Activated CD8-positive, alpha-beta T cell treated with anti-CD3 and anti-CD28 coated beads, Interleukin-2, amount 10 ng/mL, durations not matched to agents 7 days and 5 days (primary cell): ENCODE measurements around the gene ODF4. TPM values are rescaled to one million over a fixed set of nuclear protein-coding genes. Genes with fewer than 3 reads are reported as not detected.
"Not testable (repeated sequence)": the region's sequence is repeated elsewhere in the genome, so short reads cannot be mapped to it uniquely, and the experiment has no call there.

Experiments
- ATAC-seq: fragments of 150-1000 bp; cut with Tn5 transposase; one replicate; pipeline ENCODE4 v1.10.0; 2021; ENCODE audit warnings: moderate library complexity
- CTCF ChIA-PET: fragments of 350-600 bp; sonication (Branson Sonifier 250); formaldehyde crosslinking; loops from one replicate; lab custom pipeline; 2021; ENCODE audit warnings: antibody characterized with exemption; lab: Charles Lee
- POLR2A ChIA-PET: fragments of 350-600 bp; sonication (Branson Sonifier 250); formaldehyde crosslinking; loops from one replicate; lab custom pipeline; 2021; ENCODE audit warnings: antibody characterized with exemption; lab: Charles Lee
- DNase-seq: peaks from one replicate; pipeline ENCODE4 v3.0.0-alpha.2; 2020
- H3K27ac Mint-ChIP-seq: one replicate; pipeline ENCODE4 v1.8.0; 2021; ENCODE audit warnings: mild to moderate bottlenecking, mixed read lengths
- H3K27me3 Mint-ChIP-seq: one replicate; pipeline ENCODE4 v1.8.0; 2021; ENCODE audit warnings: low read depth, mixed read lengths
- H3K36me3 Mint-ChIP-seq: one replicate; pipeline ENCODE4 v1.8.0; 2021; ENCODE audit warnings: low read depth, mixed read lengths
- H3K4me1 Mint-ChIP-seq: one replicate; pipeline ENCODE4 v1.8.0; 2021; ENCODE audit warnings: low read depth, mixed read lengths
- H3K4me3 Mint-ChIP-seq: one replicate; pipeline ENCODE4 v1.8.0; 2021; ENCODE audit warnings: mild to moderate bottlenecking, mixed read lengths
- H3K9me3 Mint-ChIP-seq: one replicate; pipeline ENCODE4 v1.8.0; 2022; ENCODE audit warnings: mixed read lengths; ENCODE audit not compliant: insufficient read depth
- total RNA-seq, 2 experiments: library from RNA; stranded (reverse); gene quantifications; one replicate each; pipeline ENCODE4 v1.2.3, GENCODE V29; 2021

The ODF4 gene
- total RNA-seq, 2 experiments from 2014 or later, result not detected

DNA sequence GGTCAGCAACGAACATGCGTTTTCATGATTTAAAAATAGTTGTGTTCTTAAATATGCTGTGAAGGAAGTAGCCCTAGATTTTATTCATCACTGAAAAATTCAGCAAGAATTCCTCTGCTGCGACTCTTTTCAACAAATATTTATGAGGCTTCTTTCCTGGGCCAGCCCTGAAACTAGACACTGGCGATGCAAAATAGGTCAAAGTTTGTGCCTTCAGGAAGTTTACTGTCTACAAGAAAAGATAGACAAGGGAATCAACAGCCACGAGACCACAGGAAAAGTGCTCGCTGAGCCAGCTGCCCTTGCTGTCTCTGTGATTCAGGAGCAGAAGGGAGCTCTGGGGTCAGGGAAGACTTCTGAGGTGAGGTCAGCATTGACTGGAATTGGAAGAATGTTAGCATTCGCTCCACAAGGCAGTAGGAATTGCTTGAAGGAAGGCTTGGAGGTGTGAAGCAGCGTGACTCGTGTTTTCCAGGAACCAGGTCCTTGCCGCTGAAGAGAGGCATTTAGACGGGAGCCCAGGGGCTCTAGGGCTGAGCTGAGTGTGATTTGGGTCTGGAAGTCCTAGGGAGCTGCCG, 45.2 kb downstream of the ODF4 start:
- ChIA-PET POLR2A (interaction anchor here (1.7 kb wide), 1 partner anchor 361 kb away, joined by 4 read pairs; no protein-coding TSS in a partner anchor), CTCF (no interaction called here)
- DNase-seq, result no peak
- Mint-ChIP-seq H3K36me3 (peaks cover 33% of the 10 kb centered on the region), H3K27me3 (no peaks in the 10 kb centered on the region), H3K9me3 (no peaks in the 10 kb centered on the region), H3K4me1 (peaks cover 52% of the 10 kb centered on the region), H3K4me3 (peak overlapping the region; percentile 99), H3K27ac (peak overlapping the region; percentile 96)
- ATAC-seq, result no peak

DNA sequence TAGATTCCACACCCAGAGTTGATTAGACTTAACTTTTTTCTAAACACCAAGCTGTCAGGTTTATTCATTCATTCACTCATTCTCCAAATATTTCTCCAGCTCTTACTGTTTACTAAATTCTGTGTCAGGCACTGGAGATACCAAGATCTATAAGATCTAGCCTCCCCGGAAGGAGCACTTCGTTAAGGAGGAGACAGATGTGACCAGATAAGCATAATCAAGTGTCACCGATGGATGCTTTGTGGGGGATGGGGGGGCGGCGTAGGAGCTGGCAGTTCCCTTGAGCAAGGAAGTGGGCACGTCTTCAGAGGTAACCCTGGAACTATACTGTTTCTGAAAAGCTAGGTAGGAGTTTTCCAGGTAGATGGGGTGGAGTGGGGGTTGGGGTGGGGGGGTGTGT, 47.2 kb downstream of the ODF4 start:
- CTCF ChIA-PET, result interaction anchor here (0.9 to 2.1 kb wide), 2 partner anchors 10 to 358 kb away, joined by 3 to 11 read pairs; partner anchors contain the start of gene KRABD2
- ATAC-seq (no peak), DNase-seq (no peak)
- Mint-ChIP-seq H3K27me3 (no peaks in the 10 kb centered on the region), H3K4me1 (peaks cover 35% of the 10 kb centered on the region), H3K36me3 (peaks cover 15% of the 10 kb centered on the region), H3K27ac (no peak overlapping the region), H3K9me3 (no peaks in the 10 kb centered on the region), H3K4me3 (no peak overlapping the region)
- POLR2A ChIA-PET, result no interaction called here

DNA sequence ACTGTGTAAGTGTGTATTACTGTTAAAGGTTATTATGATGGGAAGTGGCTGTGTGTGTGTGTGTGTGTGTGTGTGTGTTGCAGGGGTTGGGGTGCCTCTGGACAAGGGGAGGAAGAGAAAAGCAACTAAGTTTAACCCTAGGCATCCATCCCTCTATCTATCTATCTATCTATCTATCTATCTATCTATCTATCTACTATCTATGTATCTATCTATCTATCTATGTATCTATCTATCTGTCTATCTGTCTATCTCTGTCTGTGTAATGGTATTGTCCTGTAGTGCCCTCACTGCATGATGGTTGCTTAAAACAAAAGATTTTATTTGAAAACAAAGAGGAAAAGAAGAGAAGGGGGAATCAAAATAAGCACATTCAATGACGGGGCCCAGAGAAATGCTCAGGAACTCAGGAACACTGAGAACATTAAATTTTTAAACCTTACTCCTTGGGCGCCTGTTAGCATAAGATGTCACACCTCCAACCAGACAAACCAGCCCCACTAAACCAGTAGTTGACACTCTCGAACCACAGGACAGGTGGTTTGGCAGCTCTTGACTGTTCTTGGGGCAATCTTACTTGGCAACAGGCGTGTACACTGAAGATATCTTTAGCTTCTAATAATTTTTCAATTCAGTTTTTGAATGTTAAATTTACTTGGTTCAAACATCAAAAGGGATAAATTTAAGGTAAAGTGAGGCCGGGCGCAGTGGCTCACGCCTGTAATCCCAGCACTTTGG, 48.4 kb downstream of the ODF4 start:
- Mint-ChIP-seq H3K4me3 (no peak overlapping the region), H3K36me3 (peaks cover 3% of the 10 kb centered on the region), H3K9me3 (no peaks in the 10 kb centered on the region), H3K4me1 (peaks cover 29% of the 10 kb centered on the region), H3K27ac (no peak overlapping the region), H3K27me3 (no peaks in the 10 kb centered on the region)
- DNase-seq, result peak; percentile 27
- ChIA-PET CTCF (interaction anchor here (0.6 to 0.7 kb wide), 2 partner anchors 11 to 22 kb away, joined by 3 to 4 read pairs; no protein-coding TSS in a partner anchor), POLR2A (no interaction called here)
- ATAC-seq, result no peak

- CTCF ChIA-PET, result interaction anchor here (3.3 kb wide), 2 partner anchors 8 to 15 kb away, joined by 12 to 21 read pairs; partner anchors contain the start of gene KRABD2
- Mint-ChIP-seq H3K9me3 (no peaks in the 10 kb centered on the region), H3K27ac (no peak overlapping the region), H3K27me3 (peaks cover 13% of the 10 kb centered on the region), H3K36me3 (peaks cover under 1% of the 10 kb centered on the region), H3K4me3 (no peak overlapping the region), H3K4me1 (peaks cover 32% of the 10 kb centered on the region)
- no peak for DNase-seq
- POLR2A ChIA-PET, result interaction anchor here (1.2 to 1.6 kb wide), 2 partner anchors 8 to 218 kb away, joined by 4 to 5 read pairs; no protein-coding TSS in a partner anchor
- ATAC-seq, result no peak
These were observed 52.1 kb downstream of the ODF4 start for GRCh38 chr17:8391711-8392110.

- no peak for ATAC-seq
- Mint-ChIP-seq H3K9me3 (no peaks in the 10 kb centered on the region), H3K4me1 (peaks cover 29% of the 10 kb centered on the region), H3K27me3 (peaks cover 15% of the 10 kb centered on the region), H3K36me3 (no peaks in the 10 kb centered on the region), H3K27ac (no peak overlapping the region), H3K4me3 (no peak overlapping the region)
- CTCF ChIA-PET, result interaction anchor here (3.3 kb wide), 2 partner anchors 9 to 15 kb away, joined by 12 to 21 read pairs; partner anchors contain the start of gene KRABD2
- DNase-seq, result no peak
- POLR2A ChIA-PET, result interaction anchor here (1.2 to 1.6 kb wide), 2 partner anchors 9 to 219 kb away, joined by 4 to 5 read pairs; no protein-coding TSS in a partner anchor
These were observed 52.6 kb downstream of the ODF4 start for GRCh38 chr17:8392274-8392673.

DNA sequence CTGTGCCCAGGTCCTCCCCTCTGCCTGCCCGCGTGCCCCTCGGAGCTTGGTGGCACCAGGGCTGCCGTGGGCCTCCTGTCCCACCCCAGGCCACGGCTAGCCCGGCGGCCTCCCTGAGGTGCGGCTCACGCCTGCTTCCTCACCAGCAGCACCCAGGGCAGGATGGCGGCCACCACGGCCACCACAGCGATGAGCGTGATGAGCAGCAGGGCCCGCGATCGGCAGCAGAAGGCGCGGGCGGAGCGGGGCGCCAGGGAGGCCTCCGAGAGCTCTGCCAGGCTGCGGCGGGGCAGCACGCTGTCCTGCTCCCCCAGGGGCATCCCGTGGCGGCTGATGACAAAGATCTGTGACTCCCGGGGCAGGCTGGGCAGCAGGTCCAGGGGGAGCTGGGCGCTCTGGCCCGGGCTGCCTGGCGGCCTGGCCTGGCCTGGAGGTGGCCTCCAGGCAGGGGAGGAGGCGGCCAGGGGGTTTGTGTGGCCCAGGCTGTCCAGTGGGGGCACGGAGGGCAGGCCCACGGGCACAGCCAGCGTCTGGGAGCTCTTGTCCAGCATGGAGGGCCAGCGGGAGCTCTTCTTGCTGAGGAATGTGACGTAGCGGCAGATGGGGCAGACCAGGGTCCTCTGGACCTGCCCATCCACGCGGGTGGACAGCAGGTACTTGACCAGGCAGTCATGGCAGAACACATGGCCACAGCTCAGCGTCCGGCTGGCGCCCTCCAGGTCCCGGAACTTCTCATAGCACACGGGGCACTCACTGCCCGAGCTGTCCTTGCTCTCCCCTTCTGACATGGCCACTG, 53.2 kb downstream of the ODF4 start:
- DNase-seq, result no peak
- no peaks in the 10 kb centered on the region for H3K36me3 Mint-ChIP-seq
- peaks cover 25% of the 10 kb centered on the region for H3K4me1 Mint-ChIP-seq
- ChIA-PET POLR2A (interaction anchor here (1.1 to 2.0 kb wide), 4 partner anchors 9 to 220 kb away, joined by 3 to 7 read pairs (median 4); partner anchors contain the start of genes KRABD2 and NDEL1), CTCF (interaction anchor here (3.3 kb wide), 2 partner anchors 9 to 16 kb away, joined by 12 to 21 read pairs; partner anchors contain the start of gene KRABD2)
- H3K9me3 Mint-ChIP-seq, result no peaks in the 10 kb centered on the region
- no peak overlapping the region for H3K4me3 Mint-ChIP-seq
- H3K27ac Mint-ChIP-seq, result peak overlapping the region; percentile 96
- ATAC-seq, result no peak
- H3K27me3 Mint-ChIP-seq, result peaks cover 19% of the 10 kb centered on the region

GRCh38 chr17:8393470-8394231, 54.0 kb downstream of the ODF4 start:
- peak overlapping the region; percentile 20 for H3K4me3 Mint-ChIP-seq
- ChIA-PET CTCF (interaction anchor here (0.8 to 3.3 kb wide), 7 partner anchors 10 to 353 kb away, joined by 3 to 21 read pairs (median 5); partner anchors contain the start of gene KRABD2), POLR2A (interaction anchor here (0.6 to 2.0 kb wide), 5 partner anchors 10 to 352 kb away, joined by 3 to 7 read pairs (median 4); partner anchors contain the start of genes KRABD2 and NDEL1)
- DNase-seq, result peak; percentile 76
- ATAC-seq, result peak; percentile 91
- H3K4me1 Mint-ChIP-seq, result peaks cover 20% of the 10 kb centered on the region
- H3K36me3 Mint-ChIP-seq, result no peaks in the 10 kb centered on the region
- H3K27me3 Mint-ChIP-seq, result peaks cover 22% of the 10 kb centered on the region
- no peaks in the 10 kb centered on the region for H3K9me3 Mint-ChIP-seq
- peak overlapping the region; percentile 96 for H3K27ac Mint-ChIP-seq

GRCh38 chr17:8394497-8394896, 54.9 kb downstream of the ODF4 start:
- H3K36me3 Mint-ChIP-seq, H3K9me3 Mint-ChIP-seq, H3K27ac Mint-ChIP-seq, H3K4me3 Mint-ChIP-seq, ATAC-seq, DNase-seq: not testable (repeated sequence)
- Mint-ChIP-seq H3K4me1 (peaks cover 20% of the 10 kb centered on the region), H3K27me3 (peaks cover 22% of the 10 kb centered on the region)
- ChIA-PET POLR2A (interaction anchor here (0.6 to 2.0 kb wide), 5 partner anchors 11 to 352 kb away, joined by 3 to 7 read pairs (median 4); partner anchors contain the start of genes KRABD2 and NDEL1), CTCF (interaction anchor here (0.8 to 3.3 kb wide), 7 partner anchors 11 to 352 kb away, joined by 3 to 21 read pairs (median 5); partner anchors contain the start of gene KRABD2)
